OCI-M2 (cell line): Measurements from ENCODE around the gene RAPGEF3.
A peak's percentile ranks its signal among the peaks of the same experiment; 100 is the strongest.

Source experiments
- DNase-seq: peaks from one replicate; lab custom pipeline; 2025; ENCODE audit not compliant: unreplicated experiment; lab: John Stamatoyannopoulos, UW

Gene RAPGEF3

GRCh38 chr12:47790676-47791350, 32.1 kb upstream of the RAPGEF3 start:
- DNase-seq, result no peak

DNA sequence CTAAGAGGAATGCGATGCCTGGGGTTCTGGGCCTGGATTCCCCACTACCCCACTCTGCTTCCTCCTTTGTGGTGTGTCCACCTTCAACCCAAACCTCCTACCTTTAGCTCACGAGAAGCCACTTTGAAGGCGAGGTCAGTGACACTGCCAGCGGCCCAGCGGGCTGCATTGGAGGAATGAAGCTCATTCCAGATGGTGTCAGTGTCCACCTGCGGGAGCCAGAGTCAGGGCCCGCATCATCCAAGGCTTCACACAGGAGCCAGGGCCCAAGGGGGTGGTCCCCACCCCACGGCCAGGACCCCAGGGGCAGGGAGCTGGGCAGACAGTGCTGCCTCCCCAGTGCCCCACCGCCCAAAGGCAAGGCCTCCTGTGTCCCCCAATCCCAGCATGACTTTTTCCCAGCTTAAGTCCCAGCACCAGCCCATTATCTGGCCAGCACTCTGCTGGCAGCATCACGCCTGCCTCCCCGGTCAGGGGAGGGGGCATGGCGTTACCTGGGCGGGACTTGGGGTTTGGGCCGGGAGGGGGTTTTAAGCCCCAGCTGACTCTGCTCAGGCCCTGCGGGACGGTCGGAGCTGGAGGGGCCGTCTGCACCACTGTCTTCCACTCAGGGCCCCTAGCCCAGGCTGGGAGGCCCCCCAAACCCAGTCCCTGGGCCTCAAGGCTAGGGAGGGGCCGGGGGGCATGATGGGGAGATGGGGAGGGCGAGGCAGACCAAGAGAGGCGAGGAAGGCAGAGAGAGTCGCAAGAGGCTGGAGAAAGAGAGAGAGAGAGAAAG, 31.2 kb upstream of the RAPGEF3 start:
- no peak for DNase-seq

- DNase-seq, result no peak
Measured at GRCh38 chr12:47789141-47789540, 30.5 kb upstream of the RAPGEF3 start.

DNA sequence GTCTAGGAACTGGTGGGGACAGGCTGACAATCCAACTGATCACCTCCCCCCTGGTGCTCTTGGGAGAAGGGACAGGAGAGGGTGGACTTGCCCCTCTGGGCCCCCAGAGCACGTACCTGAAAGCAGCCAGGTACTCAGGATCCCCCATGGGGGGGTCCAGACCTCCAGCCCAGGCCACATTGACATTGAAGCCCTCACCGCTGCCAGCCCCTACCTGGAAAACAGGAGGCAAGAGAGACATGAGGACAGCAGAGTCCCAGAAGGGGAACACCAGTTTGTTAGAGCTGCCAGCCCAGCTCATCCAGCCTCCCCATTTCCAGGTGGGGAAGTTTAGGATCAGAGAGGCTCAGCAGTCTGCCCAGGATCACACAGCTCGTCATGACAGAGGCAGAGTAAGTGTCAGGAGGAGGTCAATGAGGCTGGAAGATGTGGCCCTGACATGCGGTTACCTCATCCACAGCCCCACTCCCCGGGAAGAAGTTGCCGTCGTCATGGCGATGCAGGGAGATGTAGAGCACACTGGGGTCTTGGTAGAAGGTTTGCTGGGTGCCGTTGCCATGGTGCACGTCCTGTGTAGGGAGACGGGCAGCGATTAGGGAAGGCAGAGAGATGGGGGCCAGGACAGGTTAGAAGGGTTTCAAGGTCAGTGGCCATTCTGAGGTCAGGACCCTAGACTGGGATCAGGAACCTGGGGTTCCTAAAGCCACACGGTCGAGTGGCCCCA, 29.1 kb upstream of the RAPGEF3 start:
- DNase-seq, result no peak

- no peak for DNase-seq
Measured at GRCh38 chr12:47786662-47787280, 28.1 kb upstream of the RAPGEF3 start.

GRCh38 chr12:47785887-47786661, 27.4 kb upstream of the RAPGEF3 start:
- no peak for DNase-seq

DNA sequence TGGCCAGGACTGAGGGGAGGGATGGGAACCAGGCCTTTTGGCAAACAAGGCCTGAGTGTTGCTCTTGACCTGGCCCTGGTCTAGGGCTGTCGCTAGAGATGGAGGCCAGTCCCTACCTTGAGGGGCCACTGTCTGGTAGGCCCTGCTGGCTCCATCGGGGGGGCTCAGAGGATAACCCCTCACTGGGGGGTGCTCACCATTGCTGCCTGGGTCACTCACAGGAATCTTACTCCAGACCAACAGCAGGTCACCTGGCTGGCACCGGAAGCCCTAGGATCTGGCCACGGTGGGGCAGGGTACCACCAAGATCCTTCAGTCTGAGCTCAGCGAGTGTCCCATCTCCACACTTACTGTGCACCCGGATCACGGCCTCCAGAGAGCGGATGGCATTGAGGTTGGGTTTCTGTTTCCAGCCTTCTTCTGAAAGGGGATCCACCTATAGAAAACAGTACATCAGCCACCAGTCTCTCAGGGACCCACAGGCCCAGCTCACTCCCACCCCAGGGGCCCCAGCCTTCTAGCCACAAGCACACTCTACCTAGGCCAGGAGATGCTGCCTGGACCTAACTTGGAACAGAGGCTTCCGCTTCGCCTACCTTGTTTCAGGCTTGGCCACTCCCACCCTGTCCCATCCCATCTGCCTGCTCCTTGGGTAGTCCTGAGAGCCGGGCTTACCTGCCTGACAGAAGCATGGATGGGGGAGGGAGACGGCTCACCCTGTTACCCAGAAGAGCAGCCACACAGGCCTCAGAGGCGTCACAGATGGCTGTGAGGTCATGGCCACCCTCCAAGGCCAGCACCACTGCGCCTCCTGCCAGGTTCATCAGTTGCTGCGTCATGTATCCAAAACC, 26.6 kb upstream of the RAPGEF3 start:
- DNase-seq, result no peak

- no peak for DNase-seq
Measured at GRCh38 chr12:47783821-47784819, 25.4 kb upstream of the RAPGEF3 start.

- no peak for DNase-seq
Measured at GRCh38 chr12:47783024-47783755, 24.5 kb upstream of the RAPGEF3 start.

GRCh38 chr12:47782372-47782770, 23.7 kb upstream of the RAPGEF3 start:
- no peak for DNase-seq

DNA sequence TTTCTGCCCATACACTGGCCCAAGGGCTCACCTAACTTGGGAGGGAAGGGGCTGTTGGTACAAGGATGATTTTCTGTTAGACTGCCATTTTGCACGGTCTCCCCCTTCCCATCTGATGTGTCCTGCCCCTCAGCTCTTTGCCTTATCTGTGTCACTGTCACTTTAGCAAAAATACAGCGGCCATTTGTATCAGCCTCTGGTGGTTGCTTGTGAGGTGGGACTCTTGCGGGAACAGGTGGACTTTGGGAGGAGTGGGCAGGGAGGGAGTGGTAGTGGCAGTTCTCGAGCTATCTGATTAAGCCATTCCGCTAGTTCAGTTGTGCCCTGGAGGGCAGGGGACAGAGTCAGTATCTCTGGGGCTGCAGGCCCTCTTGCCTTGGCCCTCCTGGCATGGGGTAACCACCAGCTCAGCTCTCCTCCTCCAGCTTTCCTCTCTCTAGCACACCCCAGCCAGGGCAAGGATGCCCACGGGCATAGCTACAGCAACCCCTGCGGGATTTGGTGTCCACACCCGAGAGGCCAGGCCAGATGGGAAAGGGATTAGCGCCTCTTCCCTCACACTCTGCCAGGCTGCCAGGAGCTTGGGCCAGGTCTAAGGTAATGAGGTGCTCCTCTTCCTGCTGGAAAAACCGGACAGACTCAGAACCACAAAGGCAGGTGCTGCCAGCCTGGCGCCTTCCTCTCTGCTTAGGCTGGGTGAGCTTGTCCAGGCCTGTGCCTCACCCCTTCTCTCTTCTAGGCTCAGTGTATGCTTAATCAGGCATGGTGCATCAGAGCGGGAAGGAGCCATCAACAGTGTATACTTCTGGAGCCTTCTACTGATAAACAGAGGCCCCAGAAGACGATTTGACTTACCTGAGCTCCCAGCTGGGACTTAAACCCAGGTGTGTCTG, 23.0 kb upstream of the RAPGEF3 start:
- DNase-seq, result no peak

GRCh38 chr12:47779943-47780504, 21.3 kb upstream of the RAPGEF3 start:
- DNase-seq, result no peak

- DNase-seq, result peak; percentile 42
Measured at GRCh38 chr12:47779301-47779942, 20.7 kb upstream of the RAPGEF3 start.

GRCh38 chr12:47778881-47779280, 20.2 kb upstream of the RAPGEF3 start:
- DNase-seq, result no peak

GRCh38 chr12:47777741-47778558, 19.3 kb upstream of the RAPGEF3 start:
- peak; percentile 64 for DNase-seq
